Right lobe of liver (tissue), 6 donors: ENCODE data around the gene MRPS18B. TPM values are rescaled to one million over a fixed set of nuclear protein-coding genes. Genes with fewer than 3 reads are reported as not detected.
"Not testable (repeated sequence)": the region's sequence is repeated elsewhere in the genome, so short reads cannot be mapped to it uniquely, and the experiment has no call there.

Experiments used
- ATAC-seq, 4 donors: fragments of 200-7000 bp; cut with Tn5 transposase; one replicate each; pipeline ENCODE4 v1.9.1; 2020; ENCODE audit warnings: mild to moderate bottlenecking in 4 of 4, moderate library complexity in 4 of 4
- DNase-seq, 3 donors: peaks; one replicate each; pipeline ENCODE4 v3.0.0-alpha.2; 2020
- H3K27ac ChIP-seq, 3 donors: fragments of 200-600 bp; one replicate each; pipeline ENCODE4 v1.8.0; 2022
- H3K27me3 ChIP-seq, 2 donors: fragments of 200-600 bp; one replicate each; pipeline ENCODE4 v1.8.0; 2022
- H3K36me3 ChIP-seq, 4 donors: fragments of 200-600 bp; sonication (generic) in 1 of 4; one replicate each; pipeline versions ENCODE4 v1.5.1 to v1.8.0; 2017 to 2022; ENCODE audit warnings: control low read depth in 1 of 4
- H3K4me1 ChIP-seq, 4 donors: fragments of 200-600 bp; sonication (generic) in 1 of 4; one replicate each; pipeline versions ENCODE4 v1.5.1 to v1.8.0; 2017 to 2022; ENCODE audit warnings: control low read depth in 1 of 4
- H3K4me3 ChIP-seq, 3 donors: fragments of 200-600 bp; one replicate each; pipeline ENCODE4 v1.8.0; 2022
- H3K9me3 ChIP-seq, 4 donors: fragments of 200-600 bp; sonication (generic) in 1 of 4; one replicate each; pipeline versions ENCODE4 v1.5.1 to v1.8.0; 2017 to 2022; ENCODE audit warnings: control low read depth in 1 of 4
- POLR2A ChIP-seq: fragments of 450-650 bp; IDR thresholded peaks from one replicate; pipeline ENCODE4 v1.6.1; 2017; ENCODE audit warnings: antibody characterized with exemption, mild to moderate bottlenecking
- WGBS: methylation state at CpG from one replicate; pipeline ENCODE4 v1.1.6; 2018; ENCODE audit warnings: low coverage, low lambda C conversion rate; ENCODE audit not compliant: insufficient coverage; ENCODE audit errors: missing lambda C conversion rate; 5-methylcytosine and 5-hydroxymethylcytosine counted together
- intact Hi-C, 2 donors: fragments of 100-400 bp; cut with DNase I; formaldehyde crosslinking; loops; one replicate each; pipeline versions ENCODE4 v1.11.2 to v1.14.1; 2022
- total RNA-seq, 6 experiments: library from RNA; depleted of rRNA in 2 of 6; stranded (reverse); fragments of >200 nt in 2 of 6; fragmentation: NEBNext Ultra II Directional in 3 of 6; extraction: Animal tissue kit (Norgen Biotek cat#: 25700) in 3 of 6; gene quantifications; one replicate each; pipeline versions ENCODE4 v1.1.0 to v1.2.4, GENCODE V29; 2016 to 2023
- TF ChIP-seq, protein P1 (sequence below), 4 donors: fragments of 200-600 bp in 3 of 4; fragments of 450-650 bp in 1 of 4; IDR thresholded peaks; one replicate each; pipeline versions ENCODE4 v1.5.1 to v1.8.0; 2016 to 2022; ENCODE audit warnings: antibody characterized with exemption in 4 of 4, mild to moderate bottlenecking in 2 of 4
- donor health status: DM: no; HTN: yes; CAD: no.
- donor health status: DM: no; HTN: no; CAD: no.
- donor health status: DM: no; HTN: no; CAD: no.
- donor health status: DM: no; HTN: yes; CAD: no.
- donor health status: DM: no; HTN: yes; CAD: no.

The MRPS18B gene
- total RNA-seq, 6 experiments from 2014 or later: 43.3 to 73.9 (median 56.2) TPM

DNA sequence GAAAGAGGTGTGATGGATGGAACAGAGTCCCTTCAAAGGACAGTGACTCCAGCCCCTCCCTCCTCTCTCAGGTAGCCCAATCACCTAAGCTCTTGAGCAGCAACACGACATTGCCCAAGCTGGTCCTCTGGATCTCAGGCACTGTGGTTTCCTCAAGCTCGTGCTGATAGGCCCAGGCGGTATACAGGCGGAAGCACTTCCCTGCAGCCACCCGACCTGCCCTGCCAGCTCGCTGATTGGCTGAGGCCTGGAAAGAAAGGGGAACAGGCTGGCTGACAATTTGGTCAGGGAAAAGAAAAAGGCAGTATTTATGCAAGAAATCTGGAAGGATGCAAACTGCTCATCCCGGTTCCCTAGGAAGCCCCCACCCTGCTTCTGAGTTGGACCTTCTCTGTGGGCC is 38.9 kb downstream of the MRPS18B start:
- ATAC-seq (peak; percentile 17 to 43 (median 26)), DNase-seq (no peak)
- intact Hi-C loops: no loop called here
- TF ChIP-seq, protein P1, sequence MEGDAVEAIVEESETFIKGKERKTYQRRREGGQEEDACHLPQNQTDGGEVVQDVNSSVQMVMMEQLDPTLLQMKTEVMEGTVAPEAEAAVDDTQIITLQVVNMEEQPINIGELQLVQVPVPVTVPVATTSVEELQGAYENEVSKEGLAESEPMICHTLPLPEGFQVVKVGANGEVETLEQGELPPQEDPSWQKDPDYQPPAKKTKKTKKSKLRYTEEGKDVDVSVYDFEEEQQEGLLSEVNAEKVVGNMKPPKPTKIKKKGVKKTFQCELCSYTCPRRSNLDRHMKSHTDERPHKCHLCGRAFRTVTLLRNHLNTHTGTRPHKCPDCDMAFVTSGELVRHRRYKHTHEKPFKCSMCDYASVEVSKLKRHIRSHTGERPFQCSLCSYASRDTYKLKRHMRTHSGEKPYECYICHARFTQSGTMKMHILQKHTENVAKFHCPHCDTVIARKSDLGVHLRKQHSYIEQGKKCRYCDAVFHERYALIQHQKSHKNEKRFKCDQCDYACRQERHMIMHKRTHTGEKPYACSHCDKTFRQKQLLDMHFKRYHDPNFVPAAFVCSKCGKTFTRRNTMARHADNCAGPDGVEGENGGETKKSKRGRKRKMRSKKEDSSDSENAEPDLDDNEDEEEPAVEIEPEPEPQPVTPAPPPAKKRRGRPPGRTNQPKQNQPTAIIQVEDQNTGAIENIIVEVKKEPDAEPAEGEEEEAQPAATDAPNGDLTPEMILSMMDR (IDR thresholded peaks at IDR 0.05): no peak
- TF ChIP-seq POLR2A: no peak
- no peaks in the 10 kb centered on the region for H3K27me3 ChIP-seq
- WGBS: 70% methylated on average over 3 of the region's 7 CpGs
- H3K27ac ChIP-seq: no peak overlapping the region
- H3K36me3 ChIP-seq: peaks cover 0 to 97% (median 27%) of the 10 kb centered on the region in 4 donors
- H3K4me3 ChIP-seq: no peak overlapping the region
- peaks cover 0 to 10% (median 3%) of the 10 kb centered on the region in 4 donors for H3K4me1 ChIP-seq
- no peaks in the 10 kb centered on the region for H3K9me3 ChIP-seq

DNA sequence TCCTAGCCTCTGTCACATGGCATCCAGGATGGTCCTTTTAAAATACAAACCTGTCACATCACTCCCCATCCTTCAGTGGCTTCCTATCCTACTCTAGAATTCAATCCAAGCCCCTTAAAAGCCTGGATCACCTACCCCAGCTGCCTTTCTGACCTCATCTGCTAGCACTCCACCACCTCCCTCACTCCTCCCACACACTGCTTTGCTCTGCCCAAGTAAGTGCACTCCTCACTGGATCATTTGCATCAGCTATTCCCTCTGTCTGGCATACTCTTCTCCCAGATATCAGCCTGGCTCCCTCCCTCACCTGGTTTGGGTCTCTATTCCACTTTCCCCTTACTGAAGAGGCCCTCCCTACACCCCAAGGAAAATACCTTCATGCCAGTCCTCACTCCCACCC is 39.8 kb downstream of the MRPS18B start:
- Histone ChIP-seq H3K27me3 (no peaks in the 10 kb centered on the region), H3K4me3 (no peak overlapping the region), H3K27ac (no peak overlapping the region), H3K4me1 (peaks cover 0 to 10% (median 3%) of the 10 kb centered on the region in 4 donors), H3K9me3 (no peaks in the 10 kb centered on the region), H3K36me3 (peaks cover 4 to 98% (median 27%) of the 10 kb centered on the region in 4 donors)
- TF ChIP-seq POLR2A: no peak
- TF ChIP-seq, protein P1 (IDR thresholded peaks at IDR 0.05): no peak
- DNase-seq (no peak), ATAC-seq (peak in 1 of 4 donors; percentile 7)
- intact Hi-C loops: no loop called here

DNA sequence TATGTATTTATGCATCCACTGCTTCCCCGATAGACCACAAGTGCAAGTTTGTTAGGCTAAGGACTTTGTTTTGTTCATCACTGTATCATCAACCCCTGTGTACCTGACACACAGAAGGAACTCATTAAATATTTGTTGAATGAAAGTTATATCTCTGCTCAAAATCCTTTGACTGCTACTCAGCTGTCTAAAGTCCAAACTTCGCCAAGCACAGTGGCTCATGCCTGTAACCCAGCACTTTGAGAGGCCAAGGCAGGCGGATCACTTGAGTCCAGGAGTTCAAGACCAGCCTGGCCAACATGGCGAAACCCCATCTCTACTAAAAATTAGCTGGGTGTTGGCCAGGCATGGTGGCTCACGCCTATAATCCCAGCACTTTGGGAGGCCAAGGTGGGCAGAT is 40.3 kb downstream of the MRPS18B start:
- peak; percentile 21 to 68 (median 32) for ATAC-seq
- intact Hi-C loops, H3K4me3 ChIP-seq, H3K27me3 ChIP-seq, H3K27ac ChIP-seq, H3K4me1 ChIP-seq, H3K9me3 ChIP-seq, DNase-seq: not testable (repeated sequence)
- H3K36me3 ChIP-seq: peaks cover 5 to 98% (median 29%) of the 10 kb centered on the region in 4 donors
- 46% methylated on average over 3 of the region's 5 CpGs for WGBS

DNA sequence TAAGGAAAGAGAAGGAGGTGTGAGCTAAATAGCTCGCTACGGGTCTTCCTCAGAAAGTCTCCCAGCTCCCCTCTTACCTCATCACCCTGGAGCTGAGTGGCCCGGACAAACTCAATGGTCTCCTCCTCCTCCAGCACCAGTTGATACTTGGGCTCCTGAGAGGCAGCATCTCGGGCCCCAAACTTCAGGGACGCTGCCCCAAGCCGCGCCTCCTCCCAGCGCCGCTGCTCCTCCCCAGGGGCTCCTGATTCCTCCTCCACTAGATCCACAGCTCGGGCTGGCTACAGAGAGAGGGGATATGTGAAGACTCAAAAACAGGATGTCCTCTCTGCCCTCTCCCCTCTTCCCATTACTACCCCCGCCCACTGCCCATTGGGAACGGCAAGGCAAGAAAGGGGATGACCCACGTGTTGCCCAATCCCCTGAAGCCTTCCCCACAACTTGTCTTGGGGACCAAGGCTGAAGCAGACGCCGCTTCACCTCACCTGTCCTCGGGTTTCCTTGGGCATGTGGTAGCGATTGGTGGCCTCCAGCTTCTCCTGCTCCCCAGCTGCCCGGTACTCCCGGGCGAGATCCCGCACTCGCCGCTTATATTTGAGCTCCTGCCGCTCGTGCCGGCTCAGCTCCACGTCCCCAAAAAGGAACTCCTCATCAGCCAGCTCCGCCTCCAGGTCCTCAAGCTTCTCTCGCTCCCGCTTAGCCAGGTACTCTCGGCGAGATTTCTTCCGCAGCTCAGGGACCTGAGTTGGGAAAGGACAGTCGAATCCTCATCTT is 47.5 kb downstream of the MRPS18B start:
- DNase-seq (no peak), ATAC-seq (peak in 1 of 4 donors; percentile 10)
- intact Hi-C loops: no loop called here
- 74% methylated on average over 7 of the region's 34 CpGs for WGBS
- Histone ChIP-seq H3K4me3 (no peak overlapping the region), H3K36me3 (peaks cover 5 to 89% (median 34%) of the 10 kb centered on the region in 4 donors), H3K9me3 (no peaks in the 10 kb centered on the region), H3K4me1 (no peaks in the 10 kb centered on the region), H3K27me3 (no peaks in the 10 kb centered on the region), H3K27ac (no peak overlapping the region)
- no peak for TF ChIP-seq POLR2A
- TF ChIP-seq, protein P1 (IDR thresholded peaks at IDR 0.05): no peak

DNA sequence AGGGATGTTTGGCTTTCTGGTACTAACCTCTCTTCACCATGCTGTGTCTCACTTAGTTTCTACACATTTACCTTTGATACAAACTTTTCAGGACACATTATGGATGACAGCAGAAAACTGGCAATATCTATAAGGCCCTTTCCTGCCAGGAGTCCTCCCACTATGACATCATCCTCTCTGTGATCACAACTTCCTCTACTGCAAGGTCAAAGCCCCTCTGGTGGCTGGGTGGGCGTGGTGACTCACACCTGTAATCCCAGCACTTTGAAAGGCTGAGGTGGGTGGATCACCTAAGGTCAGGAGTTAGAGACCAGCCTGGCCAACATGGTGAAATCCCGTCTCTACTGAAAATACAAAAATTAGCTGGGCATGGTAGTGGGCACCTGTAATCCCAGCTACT is 48.7 kb downstream of the MRPS18B start:
- peaks cover 5 to 86% (median 38%) of the 10 kb centered on the region in 4 donors for H3K36me3 ChIP-seq
- H3K27ac ChIP-seq, H3K4me3 ChIP-seq, intact Hi-C loops, H3K9me3 ChIP-seq, H3K4me1 ChIP-seq, H3K27me3 ChIP-seq: not testable (repeated sequence)
- ATAC-seq (peak in 1 of 4 donors; percentile 86), DNase-seq (peak in 1 of 3 donors; percentile 52)
- 33% methylated on average over 1 of the region's 2 CpGs for WGBS
